WTC11 (cell line): ENCODE data around the gene TMEM95. TPM values are rescaled to one million over a fixed set of nuclear protein-coding genes. Genes with fewer than 3 reads are reported as not detected.

Experiments
- ATAC-seq: fragments of 200-7000 bp; cut with Tn5 transposase; 2 replicates; pipeline ENCODE4 v1.10.0; 2021; ENCODE audit warnings: mild to moderate bottlenecking, moderate library complexity
- CTCF ChIA-PET: fragments of 300-600 bp; sonication (Branson Sonifier 250); formaldehyde crosslinking; loops from one replicate; lab custom pipeline; 2021; ENCODE audit warnings: antibody characterized with exemption; lab: Charles Lee
- POLR2A ChIA-PET: fragments of 350-600 bp; sonication (Branson Sonifier 250); formaldehyde crosslinking; loops from one replicate; lab custom pipeline; 2021; ENCODE audit warnings: antibody characterized with exemption; lab: Charles Lee
- DNase-seq: peaks from one replicate; pipeline ENCODE4 v3.0.0; 2021; ENCODE audit warnings: low spot score
- H3K27ac Mint-ChIP-seq: 2 replicates; pipeline ENCODE4 v1.8.0; 2021; ENCODE audit warnings: mixed read lengths
- H3K27me3 Mint-ChIP-seq: 2 replicates; pipeline ENCODE4 v1.8.0; 2021; ENCODE audit warnings: low read depth, mild to moderate bottlenecking, moderate library complexity, mixed read lengths
- H3K36me3 Mint-ChIP-seq: 2 replicates; pipeline ENCODE4 v1.8.0; 2021; ENCODE audit warnings: mixed read lengths
- H3K4me1 Mint-ChIP-seq: 2 replicates; pipeline ENCODE4 v1.8.0; 2022; ENCODE audit warnings: mixed read lengths
- H3K4me3 Mint-ChIP-seq: 2 replicates; pipeline ENCODE4 v1.8.0; 2021; ENCODE audit warnings: mild to moderate bottlenecking, moderate library complexity, mixed read lengths
- H3K9me3 Mint-ChIP-seq: 2 replicates; pipeline ENCODE4 v1.8.0; 2021; ENCODE audit warnings: mixed read lengths
- CREB1 ChIP-seq: sonication (generic); formaldehyde crosslinking; IDR thresholded peaks from 2 replicates; pipeline ENCODE4 v1.8.0; 2023; ENCODE audit warnings: mild to moderate bottlenecking, missing genetic modification reagents
- E2F1 ChIP-seq: sonication (generic); formaldehyde crosslinking; IDR thresholded peaks from 2 replicates; pipeline ENCODE4 v1.8.0; 2022; ENCODE audit warnings: mild to moderate bottlenecking, missing genetic modification reagents
- ETV6 ChIP-seq: sonication (generic); formaldehyde crosslinking; IDR thresholded peaks from 2 replicates; pipeline ENCODE4 v1.8.1; 2022; ENCODE audit warnings: mild to moderate bottlenecking, missing genetic modification reagents
- FOXJ3 ChIP-seq: sonication (generic); formaldehyde crosslinking; IDR thresholded peaks from 2 replicates; pipeline ENCODE4 v1.9.0; 2021; ENCODE audit warnings: missing genetic modification reagents, mild to moderate bottlenecking, borderline replicate concordance
- FOXK1 ChIP-seq: sonication (generic); formaldehyde crosslinking; IDR thresholded peaks from 2 replicates; pipeline ENCODE4 v1.8.0; 2022; ENCODE audit warnings: mild to moderate bottlenecking, moderate library complexity, missing genetic modification reagents
- FOXP1 ChIP-seq: sonication (generic); formaldehyde crosslinking; IDR thresholded peaks from 2 replicates; pipeline ENCODE4 v1.8.0; 2022; ENCODE audit warnings: missing genetic modification reagents, mild to moderate bottlenecking, moderate library complexity, borderline replicate concordance
- HMGXB4 ChIP-seq: sonication (generic); formaldehyde crosslinking; IDR thresholded peaks from 2 replicates; pipeline ENCODE4 v1.8.1; 2023; ENCODE audit warnings: mild to moderate bottlenecking, moderate library complexity, missing genetic modification reagents
- MYBL2 ChIP-seq: sonication (generic); formaldehyde crosslinking; IDR thresholded peaks from 2 replicates; pipeline ENCODE4 v1.8.1; 2023; ENCODE audit warnings: mild to moderate bottlenecking, moderate library complexity, missing genetic modification reagents
- NR2C2 ChIP-seq: sonication (generic); formaldehyde crosslinking; IDR thresholded peaks from 2 replicates; pipeline ENCODE4 v1.8.0; 2022; ENCODE audit warnings: mild to moderate bottlenecking, missing genetic modification reagents
- RORB ChIP-seq: fragments of 250-450 bp; sonication (Bioruptor Pico); IDR thresholded peaks from 2 replicates; pipeline ENCODE4 v1.9.0; 2021; ENCODE audit warnings: mild to moderate bottlenecking
- SP1 ChIP-seq: sonication (generic); formaldehyde crosslinking; conservative IDR thresholded peaks from 2 replicates; pipeline ENCODE4 v1.8.1; 2022; ENCODE audit warnings: missing genetic modification reagents
- TCF7 ChIP-seq: sonication (generic); formaldehyde crosslinking; IDR thresholded peaks from 2 replicates; pipeline ENCODE4 v1.8.0; 2022; ENCODE audit warnings: mild to moderate bottlenecking, low read depth, missing genetic modification reagents, moderate library complexity
- ZBTB43 ChIP-seq: sonication (generic); formaldehyde crosslinking; IDR thresholded peaks from 2 replicates; pipeline ENCODE4 v1.8.1; 2023; ENCODE audit warnings: mild to moderate bottlenecking, missing genetic modification reagents
- ZNF263 ChIP-seq: sonication (generic); formaldehyde crosslinking; IDR thresholded peaks from 2 replicates; pipeline ENCODE4 v1.8.1; 2022; ENCODE audit warnings: low read depth, mild to moderate bottlenecking, moderate library complexity, missing genetic modification reagents
- ZNF281 ChIP-seq: sonication (generic); formaldehyde crosslinking; IDR thresholded peaks from 2 replicates; pipeline ENCODE4 v1.8.0; 2023; ENCODE audit warnings: mild to moderate bottlenecking, missing genetic modification reagents
- ZNF396 ChIP-seq: fragments of 250-450 bp; sonication (Bioruptor Pico); IDR thresholded peaks from 2 replicates; pipeline ENCODE4 v1.8.0; 2021; ENCODE audit warnings: mild to moderate bottlenecking, moderate library complexity, borderline replicate concordance
- ZNF532 ChIP-seq: fragments of 250-450 bp; sonication (Bioruptor Pico); IDR thresholded peaks from 2 replicates; pipeline ENCODE4 v1.9.0; 2021; ENCODE audit warnings: mild to moderate bottlenecking, borderline replicate concordance
- total RNA-seq: library from RNA; stranded (reverse); gene quantifications from 3 replicates; pipeline ENCODE4 v1.2.3, GENCODE V29; 2021
- TF ChIP-seq, protein P1 (sequence below): sonication (generic); formaldehyde crosslinking; conservative IDR thresholded peaks from 2 replicates; pipeline ENCODE4 v1.8.1; 2023; ENCODE audit warnings: mild to moderate bottlenecking, low read depth, missing genetic modification reagents, moderate library complexity
- TF ChIP-seq, protein P2 (sequence below): sonication (generic); formaldehyde crosslinking; IDR thresholded peaks from 2 replicates; pipeline ENCODE4 v1.8.0; 2022; ENCODE audit warnings: mild to moderate bottlenecking, missing genetic modification reagents
- TF ChIP-seq, protein P3 (sequence below): sonication (generic); formaldehyde crosslinking; IDR thresholded peaks from 2 replicates; pipeline ENCODE4 v1.8.1; 2022; ENCODE audit warnings: mild to moderate bottlenecking, moderate library complexity, missing genetic modification reagents

Gene TMEM95
- total RNA-seq, 1 experiment from 2014 or later = not detected

DNA sequence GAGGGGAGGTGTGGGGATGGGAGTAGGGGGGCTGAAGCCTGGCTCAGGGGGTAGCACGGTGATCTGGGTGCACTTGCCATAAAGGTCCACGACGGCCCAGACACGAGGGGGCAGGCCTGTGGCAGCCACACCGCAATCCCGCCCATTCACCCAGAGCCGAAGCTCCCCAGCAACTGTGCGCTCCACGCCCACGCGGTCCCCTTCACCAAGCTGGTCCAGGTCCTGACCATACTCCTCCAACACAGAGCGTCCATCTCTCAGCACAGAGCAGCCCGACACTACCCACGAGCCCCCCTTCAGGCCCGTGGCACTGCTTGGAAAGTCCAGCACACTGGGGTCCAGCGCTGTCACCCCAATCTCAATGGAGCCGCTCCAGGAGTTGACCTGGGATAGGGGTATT, 27.5 kb upstream of the TMEM95 start (continued):
- TF ChIP-seq, protein P1, sequence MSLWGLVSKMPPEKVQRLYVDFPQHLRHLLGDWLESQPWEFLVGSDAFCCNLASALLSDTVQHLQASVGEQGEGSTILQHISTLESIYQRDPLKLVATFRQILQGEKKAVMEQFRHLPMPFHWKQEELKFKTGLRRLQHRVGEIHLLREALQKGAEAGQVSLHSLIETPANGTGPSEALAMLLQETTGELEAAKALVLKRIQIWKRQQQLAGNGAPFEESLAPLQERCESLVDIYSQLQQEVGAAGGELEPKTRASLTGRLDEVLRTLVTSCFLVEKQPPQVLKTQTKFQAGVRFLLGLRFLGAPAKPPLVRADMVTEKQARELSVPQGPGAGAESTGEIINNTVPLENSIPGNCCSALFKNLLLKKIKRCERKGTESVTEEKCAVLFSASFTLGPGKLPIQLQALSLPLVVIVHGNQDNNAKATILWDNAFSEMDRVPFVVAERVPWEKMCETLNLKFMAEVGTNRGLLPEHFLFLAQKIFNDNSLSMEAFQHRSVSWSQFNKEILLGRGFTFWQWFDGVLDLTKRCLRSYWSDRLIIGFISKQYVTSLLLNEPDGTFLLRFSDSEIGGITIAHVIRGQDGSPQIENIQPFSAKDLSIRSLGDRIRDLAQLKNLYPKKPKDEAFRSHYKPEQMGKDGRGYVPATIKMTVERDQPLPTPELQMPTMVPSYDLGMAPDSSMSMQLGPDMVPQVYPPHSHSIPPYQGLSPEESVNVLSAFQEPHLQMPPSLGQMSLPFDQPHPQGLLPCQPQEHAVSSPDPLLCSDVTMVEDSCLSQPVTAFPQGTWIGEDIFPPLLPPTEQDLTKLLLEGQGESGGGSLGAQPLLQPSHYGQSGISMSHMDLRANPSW = no peak

- H3K4me1 Mint-ChIP-seq = peaks cover 24% of the 10 kb centered on the region
- no peak for ATAC-seq
- ChIA-PET CTCF (no interaction called here), POLR2A (no interaction called here)
- no peaks in the 10 kb centered on the region for H3K27me3 Mint-ChIP-seq
- H3K36me3 Mint-ChIP-seq = peaks cover 17% of the 10 kb centered on the region
- TF ChIP-seq ZBTB43 (CRISPR knock-in tag) (no peak), FOXP1 (CRISPR knock-in tag) (no peak), CREB1 (no peak), FOXJ3 (CRISPR knock-in tag) (no peak), TCF7 (CRISPR knock-in tag) (no peak), MYBL2 (CRISPR knock-in tag) (no peak), HMGXB4 (CRISPR knock-in tag) (no peak), RORB (CRISPR knock-in tag) (no peak), ZNF396 (CRISPR knock-in tag) (no peak), ZNF263 (CRISPR knock-in tag) (no peak), ETV6 (CRISPR knock-in tag) (no peak), E2F1 (no peak), NR2C2 (CRISPR knock-in tag) (no peak), FOXK1 (CRISPR knock-in tag) (no peak), ZNF281 (no peak), SP1 (CRISPR knock-in tag) (no peak), ZNF532 (CRISPR knock-in tag) (no peak)
- TF ChIP-seq, protein P2, sequence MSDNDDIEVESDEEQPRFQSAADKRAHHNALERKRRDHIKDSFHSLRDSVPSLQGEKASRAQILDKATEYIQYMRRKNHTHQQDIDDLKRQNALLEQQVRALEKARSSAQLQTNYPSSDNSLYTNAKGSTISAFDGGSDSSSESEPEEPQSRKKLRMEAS = no peak
- TF ChIP-seq, protein P3, sequence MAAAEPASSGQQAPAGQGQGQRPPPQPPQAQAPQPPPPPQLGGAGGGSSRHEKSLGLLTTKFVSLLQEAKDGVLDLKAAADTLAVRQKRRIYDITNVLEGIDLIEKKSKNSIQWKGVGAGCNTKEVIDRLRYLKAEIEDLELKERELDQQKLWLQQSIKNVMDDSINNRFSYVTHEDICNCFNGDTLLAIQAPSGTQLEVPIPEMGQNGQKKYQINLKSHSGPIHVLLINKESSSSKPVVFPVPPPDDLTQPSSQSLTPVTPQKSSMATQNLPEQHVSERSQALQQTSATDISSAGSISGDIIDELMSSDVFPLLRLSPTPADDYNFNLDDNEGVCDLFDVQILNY (CRISPR knock-in tag) = no peak
- H3K9me3 Mint-ChIP-seq = no peaks in the 10 kb centered on the region
- DNase-seq = no peak
- peak overlapping the region; percentile 20; the same call in 1 of the 2 replicates for H3K27ac Mint-ChIP-seq
- peak overlapping the region; percentile 93 for H3K4me3 Mint-ChIP-seq
These were observed 26.9 kb upstream of the TMEM95 start for GRCh38 chr17:7328009-7328408.
